Vagina (tissue), 2 donors: Measurements from ENCODE around the gene TGFB2.

Source experiments
- CTCF ChIP-seq, 3 experiments: fragments of 450-650 bp in 2 of 3; fragments of 200-600 bp in 1 of 3; sonication (generic) in 1 of 3; IDR thresholded peaks; one replicate each; pipeline ENCODE4 v1.5.1; 2017 to 2019; ENCODE audit warnings: antibody characterized with exemption in 3 of 3, mild to moderate bottlenecking in 2 of 3, moderate library complexity in 2 of 3
- POLR2A ChIP-seq, 2 donors: fragments of 450-650 bp; IDR thresholded peaks; one replicate each; pipeline ENCODE4 v1.6.1; 2017; ENCODE audit warnings: antibody characterized with exemption in 2 of 2, mild to moderate bottlenecking in 2 of 2, moderate library complexity in 2 of 2

- no peak for TF ChIP-seq CTCF (IDR thresholded peaks at IDR 0.05)
- no peak for TF ChIP-seq POLR2A (IDR thresholded peaks at IDR 0.05)
Measured at GRCh38 chr1:218481116-218481775, 136.1 kb downstream of the TGFB2 start.
